Fibroblast of villous mesenchyme (primary cell): ENCODE results near the gene KCNAB1. TPM values are rescaled to one million over a fixed set of nuclear protein-coding genes. Genes with fewer than 3 reads are reported as not detected.

ENCODE experiments used
- DNase-seq: peaks from one replicate; pipeline ENCODE4 v3.0.0-alpha.2; 2010; ENCODE audit warnings: low read depth
- H3K4me3 ChIP-seq: 2 replicates; pipeline ENCODE4 v1.5.1; 2011; ENCODE audit warnings: low read depth, mild to moderate bottlenecking, low read length
- total RNA-seq: library from RNA; depleted of rRNA; stranded (reverse); fragments of >200 nt; gene quantifications from 2 replicates; pipeline ENCODE4 v1.2.3, GENCODE V29; 2012
- TF ChIP-seq, protein P1 (sequence below): IDR thresholded peaks from 2 replicates; pipeline ENCODE4 v1.5.1; 2012; ENCODE audit warnings: low read depth, mild to moderate bottlenecking, low read length; ENCODE audit not compliant: insufficient read depth

The KCNAB1 gene
- total RNA-seq, 1 donor, result not detected

DNA sequence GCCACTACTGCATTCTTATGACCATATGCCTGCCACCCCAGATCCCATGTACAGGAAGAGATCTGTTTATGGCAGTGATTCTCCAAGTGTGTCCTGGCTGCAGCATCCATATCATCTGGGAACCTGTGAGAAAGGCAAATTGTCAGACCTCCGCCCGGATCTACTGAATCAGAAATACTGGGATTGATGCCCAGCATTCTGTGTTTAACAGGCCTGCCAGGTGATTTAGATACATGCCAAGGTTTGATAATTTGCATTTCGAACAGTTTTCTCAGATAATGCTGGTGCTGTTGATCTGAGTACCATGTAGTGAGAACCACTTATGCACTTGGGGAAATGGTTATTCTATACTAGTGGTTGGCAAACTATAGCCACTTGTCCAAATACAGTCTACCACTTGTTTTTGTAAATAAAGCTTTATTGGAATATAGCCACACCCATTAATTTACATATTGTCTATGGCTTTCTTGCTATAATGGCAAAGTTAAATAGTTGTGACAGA is 269.1 kb downstream of the KCNAB1 start:
- TF ChIP-seq, protein P1, sequence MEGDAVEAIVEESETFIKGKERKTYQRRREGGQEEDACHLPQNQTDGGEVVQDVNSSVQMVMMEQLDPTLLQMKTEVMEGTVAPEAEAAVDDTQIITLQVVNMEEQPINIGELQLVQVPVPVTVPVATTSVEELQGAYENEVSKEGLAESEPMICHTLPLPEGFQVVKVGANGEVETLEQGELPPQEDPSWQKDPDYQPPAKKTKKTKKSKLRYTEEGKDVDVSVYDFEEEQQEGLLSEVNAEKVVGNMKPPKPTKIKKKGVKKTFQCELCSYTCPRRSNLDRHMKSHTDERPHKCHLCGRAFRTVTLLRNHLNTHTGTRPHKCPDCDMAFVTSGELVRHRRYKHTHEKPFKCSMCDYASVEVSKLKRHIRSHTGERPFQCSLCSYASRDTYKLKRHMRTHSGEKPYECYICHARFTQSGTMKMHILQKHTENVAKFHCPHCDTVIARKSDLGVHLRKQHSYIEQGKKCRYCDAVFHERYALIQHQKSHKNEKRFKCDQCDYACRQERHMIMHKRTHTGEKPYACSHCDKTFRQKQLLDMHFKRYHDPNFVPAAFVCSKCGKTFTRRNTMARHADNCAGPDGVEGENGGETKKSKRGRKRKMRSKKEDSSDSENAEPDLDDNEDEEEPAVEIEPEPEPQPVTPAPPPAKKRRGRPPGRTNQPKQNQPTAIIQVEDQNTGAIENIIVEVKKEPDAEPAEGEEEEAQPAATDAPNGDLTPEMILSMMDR, result no peak
- DNase-seq, result no peak
- no peak overlapping the region for H3K4me3 ChIP-seq

DNA sequence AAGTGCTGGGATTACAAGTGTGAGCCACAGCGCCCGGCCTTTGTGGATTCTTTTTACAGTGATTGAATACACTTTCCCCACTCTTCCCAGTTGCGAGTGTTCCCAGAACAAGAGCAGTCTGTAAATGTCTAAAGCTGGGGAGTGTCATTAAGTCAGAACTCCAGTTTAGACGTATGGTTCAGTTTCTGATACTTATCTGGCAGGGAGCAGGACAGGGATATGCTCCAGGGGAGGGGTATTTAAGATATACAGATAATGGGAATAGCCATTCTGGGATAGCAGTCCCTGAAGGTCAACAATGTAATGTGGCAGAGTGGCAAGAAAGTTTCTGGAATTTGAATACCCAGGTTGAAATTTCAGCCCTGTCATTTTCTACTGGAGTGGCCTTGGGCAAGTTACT is 270.5 kb downstream of the KCNAB1 start:
- H3K4me3 ChIP-seq, result no peak overlapping the region
- no peak for DNase-seq
- TF ChIP-seq, protein P1, result no peak

DNA sequence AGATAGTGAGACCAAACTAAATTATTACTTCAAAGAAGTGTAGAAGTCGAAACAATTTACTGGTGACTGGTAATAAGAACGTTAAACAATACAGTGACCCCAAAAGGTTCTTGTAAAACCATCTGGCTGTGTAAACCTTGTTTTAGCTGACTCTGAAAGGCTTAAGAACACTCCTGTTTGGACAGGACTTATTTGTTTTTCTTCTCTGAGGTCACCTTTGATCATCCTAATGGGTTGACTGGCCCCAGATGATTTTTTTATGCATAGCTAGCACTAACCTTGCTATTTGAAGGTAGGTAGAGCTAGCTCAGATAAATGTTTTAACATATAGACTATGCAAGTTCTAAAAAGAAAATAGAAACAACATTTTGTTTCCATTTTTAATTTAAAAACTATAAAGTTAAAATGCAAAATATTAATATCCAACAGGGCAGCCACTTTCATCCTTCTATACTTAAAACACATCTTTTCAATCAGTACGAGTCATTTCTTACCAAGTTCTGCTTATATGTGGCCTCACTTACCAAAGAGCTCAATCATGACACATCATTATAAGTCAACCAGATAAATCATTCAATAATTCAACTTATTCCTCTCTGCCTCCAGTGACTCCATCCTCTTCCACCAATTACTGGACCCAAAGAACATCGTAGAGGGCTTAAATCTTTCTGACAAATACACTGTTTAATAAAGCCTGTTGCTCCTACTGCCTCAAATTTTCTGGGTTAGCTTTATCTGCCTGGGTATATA is 275.8 kb downstream of the KCNAB1 start:
- DNase-seq, result no peak
- TF ChIP-seq, protein P1, result no peak
- H3K4me3 ChIP-seq, result no peak overlapping the region

DNA sequence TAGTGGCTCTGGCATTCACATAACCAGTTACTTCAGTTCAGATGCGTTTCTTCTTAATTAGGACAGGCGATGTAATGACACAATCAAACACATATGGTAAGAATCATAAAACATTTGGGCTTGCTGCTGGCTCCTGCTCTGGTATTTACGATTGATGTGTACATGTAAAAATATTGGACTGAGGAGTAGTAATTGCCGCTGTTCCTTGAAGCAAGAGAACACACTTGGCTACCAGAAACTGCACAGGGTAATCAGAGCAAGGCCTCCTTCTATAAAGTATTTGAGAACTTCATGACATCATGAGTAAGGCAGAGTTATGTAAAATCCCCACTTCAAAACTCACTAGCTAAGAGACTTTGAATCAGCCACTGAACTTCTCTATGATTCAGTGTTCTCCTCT is 276.5 kb downstream of the KCNAB1 start:
- DNase-seq, result peak; percentile 34
- no peak overlapping the region for H3K4me3 ChIP-seq
- TF ChIP-seq, protein P1, result no peak

DNA sequence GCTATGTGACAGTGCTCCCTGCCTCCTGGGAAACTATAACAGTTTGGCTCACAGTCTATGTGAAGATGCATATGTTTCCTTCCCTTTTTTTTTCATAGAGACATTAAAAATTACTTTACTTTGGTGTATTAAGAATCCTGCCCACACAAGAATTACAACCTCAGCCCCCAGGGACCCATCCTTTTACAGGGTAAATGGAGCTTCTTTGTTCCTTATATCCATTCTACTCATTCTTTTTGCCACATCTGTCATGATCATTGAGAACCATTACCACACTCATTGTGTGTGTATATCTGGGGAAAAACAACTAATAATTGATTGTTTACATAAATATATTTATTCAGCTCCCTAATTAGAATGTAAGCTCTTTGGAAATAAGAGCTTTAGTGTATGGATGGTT is 277.2 kb downstream of the KCNAB1 start:
- H3K4me3 ChIP-seq, result no peak overlapping the region
- TF ChIP-seq, protein P1, result no peak
- DNase-seq, result no peak

DNA sequence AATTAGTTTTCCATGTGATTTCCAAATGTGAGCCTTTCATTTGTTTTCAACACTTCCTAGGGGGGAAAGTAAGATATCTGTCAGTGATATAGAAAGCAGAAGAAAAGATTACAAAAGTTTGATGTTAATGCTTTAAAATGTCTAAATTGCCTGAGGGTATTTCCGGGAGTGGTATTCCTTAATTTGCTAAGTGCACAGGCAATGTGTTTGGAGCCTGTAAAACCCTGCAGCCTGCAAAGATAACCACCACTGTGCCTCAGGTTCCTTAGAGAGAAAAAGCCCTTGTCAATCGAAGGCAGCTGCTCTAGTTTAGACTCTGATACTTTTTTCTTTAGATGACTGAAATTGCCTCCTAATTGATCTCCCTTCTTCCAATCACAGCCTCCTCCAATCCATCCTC is 279.7 kb downstream of the KCNAB1 start:
- TF ChIP-seq, protein P1, result no peak
- DNase-seq, result no peak
- no peak overlapping the region for H3K4me3 ChIP-seq
